ENCODE results near the gene DMD. TPM values are rescaled to one million over a fixed set of nuclear protein-coding genes. Genes with fewer than 3 reads are reported as not detected.

DMD gene
- total and polyA plus RNA-seq, 2 of the 8 experiments (the other 6 are each of a cell fraction or from before 2014, with no cell fraction given), result 4.8 to 7.4 TPM

DNA sequence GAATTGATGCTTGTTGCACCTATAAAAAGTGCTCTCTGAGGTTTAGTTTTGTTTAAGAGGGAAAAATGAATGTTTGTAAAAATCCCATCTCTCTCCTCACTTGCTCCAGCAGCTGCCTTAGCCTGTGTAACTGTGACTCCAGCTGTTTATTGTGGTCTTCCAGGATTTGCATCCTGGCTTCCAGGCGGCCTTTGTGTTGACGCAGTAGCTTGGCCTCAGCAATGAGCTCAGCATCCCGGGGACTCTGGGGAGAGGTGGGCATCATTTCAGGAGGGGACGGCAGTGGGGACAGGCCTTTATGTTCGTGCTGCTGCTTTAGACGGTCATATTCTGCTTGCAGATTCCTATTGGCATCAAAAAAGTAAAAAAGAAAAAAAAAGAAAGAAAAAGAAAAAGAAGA lies 2064.2 kb downstream of the DMD start (continued):
- TF ChIP-seq E2F6 (IDR thresholded peaks at IDR 0.05), result no peak
- no peak for TF ChIP-seq RNF2 (IDR thresholded peaks at IDR 0.05; ENCODE audit: borderline replicate concordance, low read depth, low read length, missing control alignments, poor library complexity, severe bottlenecking)
- no peak for TF ChIP-seq SRF (IDR thresholded peaks at IDR 0.05; ENCODE audit: low read depth, low read length)
- no peak for TF ChIP-seq CEBPB (IDR thresholded peaks at IDR 0.05; ENCODE audit: low read depth, low read length)
- TF ChIP-seq USF2 (IDR thresholded peaks at IDR 0.05; ENCODE audit: low read length), result no peak
- no peak for TF ChIP-seq SIX5 (IDR thresholded peaks at IDR 0.05; ENCODE audit: low read depth, low read length)
- no peak for TF ChIP-seq SP4 (IDR thresholded peaks at IDR 0.05; ENCODE audit: low read length)
- no peak for TF ChIP-seq ASH2L (IDR thresholded peaks at IDR 0.05; ENCODE audit: low read length)

All from H1 (cell line).